ENCODE data around the gene SPATA31C1. TPM values are rescaled to one million over a fixed set of nuclear protein-coding genes. Genes with fewer than 3 reads are reported as not detected.

The SPATA31C1 gene
- total RNA-seq, 1 experiment from 2014 or later, result 0.15 TPM

DNA sequence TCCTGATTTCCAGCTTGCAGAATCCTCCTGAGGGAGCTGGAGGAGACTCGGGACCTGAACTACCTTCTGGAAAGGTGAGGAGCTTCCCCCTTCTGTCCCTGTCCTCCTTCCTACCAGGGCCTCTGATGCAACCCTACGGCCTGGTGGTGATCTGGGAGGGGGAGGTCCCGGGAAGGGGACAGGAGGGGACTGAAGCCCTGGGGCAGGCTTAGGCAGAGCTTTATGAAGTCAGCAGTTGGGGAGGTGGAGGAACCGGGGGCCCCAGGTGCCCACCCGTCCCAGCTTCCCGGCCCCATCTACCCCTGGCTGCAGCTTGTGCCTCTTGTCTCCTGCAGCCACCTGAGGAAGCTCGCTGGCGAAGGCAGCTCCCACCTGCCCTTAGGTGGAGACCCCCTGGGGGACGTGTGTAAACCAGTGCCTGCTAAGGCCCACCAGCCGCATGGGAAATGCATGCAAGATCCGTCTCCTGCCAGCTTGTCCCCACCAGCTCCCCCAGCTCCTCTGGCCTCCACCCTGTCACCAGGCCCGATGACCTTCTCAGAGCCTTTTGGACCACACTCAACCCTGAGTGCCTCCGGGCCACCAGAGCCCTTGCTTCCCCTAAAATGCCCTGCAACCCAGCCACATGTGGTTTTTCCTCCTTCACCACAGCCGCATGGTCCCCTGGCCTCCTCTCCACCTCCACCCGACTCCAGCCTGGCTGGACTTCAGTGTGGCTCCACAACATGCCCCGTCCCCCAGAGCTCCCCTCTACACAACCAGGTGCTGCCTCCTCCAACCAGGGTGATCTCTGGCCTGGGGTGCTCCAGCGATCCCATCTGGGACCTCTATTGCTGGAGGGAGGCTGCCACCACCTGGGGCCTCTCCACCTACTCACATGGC, 32.9 kb upstream of the SPATA31C1 start:
- no peaks in the 10 kb centered on the region for H4K20me1 ChIP-seq (ENCODE audit: control insufficient read depth, insufficient read depth, insufficient read length)
- peaks cover 3% of the 10 kb centered on the region; the same call in 1 of the 2 replicates for H3K4me1 ChIP-seq (ENCODE audit: insufficient read depth, low read length)
- no peak overlapping the region; a peak in 1 of 7 replicates for H3K27ac Mint-ChIP-seq
- H3K56ac ChIP-seq (ENCODE audit: insufficient read length, low read depth, low read length), result no peak overlapping the region
- H2AK5ac ChIP-seq (ENCODE audit: insufficient read length, low read length), result no peak overlapping the region
- no peak overlapping the region for H2AFZ ChIP-seq (ENCODE audit: low read length)
- no peak overlapping the region for H2BK15ac ChIP-seq (ENCODE audit: low read depth, low read length)
- H4K5ac ChIP-seq (ENCODE audit: insufficient read length, low read depth, low read length), result no peak overlapping the region
- H3K4me3 Mint-ChIP-seq, result no peak overlapping the region
- H3T11ph ChIP-seq (ENCODE audit: low read length), result no peak overlapping the region
- no peak overlapping the region for H3K27ac ChIP-seq (ENCODE audit: insufficient read length, low read depth, low read length)
- no peak overlapping the region for H3K4ac ChIP-seq (ENCODE audit: low read depth, low read length)
- H3K27me3 ChIP-seq (ENCODE audit: insufficient read depth, low read length), result no peaks in the 10 kb centered on the region
- H3K79me2 ChIP-seq (ENCODE audit: insufficient read depth, low read length), result no peaks in the 10 kb centered on the region
- H3K9me3 Mint-ChIP-seq, result peaks cover 0 to 2% of the 10 kb centered on the region in 2 experiments; a peak in 1 of 5 replicates
- H3K23ac ChIP-seq (ENCODE audit: insufficient read length, low read depth, low read length), result no peak overlapping the region
- H3K14ac ChIP-seq (ENCODE audit: insufficient read depth, low read length), result no peak overlapping the region
- no peak overlapping the region for H3K18ac ChIP-seq (ENCODE audit: insufficient read length, low read depth, low read length)
- H3K4me2 ChIP-seq (ENCODE audit: insufficient read depth, insufficient read length, low read length), result no peak overlapping the region
- no peak overlapping the region for H4K91ac ChIP-seq (ENCODE audit: insufficient read length, low read depth, low read length)
- H3K9me3 ChIP-seq (ENCODE audit: control insufficient read depth, low read depth, low read length), result no peaks in the 10 kb centered on the region
- no peak overlapping the region for H4K8ac ChIP-seq (replicated peaks; ENCODE audit: insufficient read length, low read depth, low read length)
- H3K36me3 Mint-ChIP-seq (ENCODE audit: insufficient read depth in 1 of 3, low read depth in 3 of 3), result no peaks in the 10 kb centered on the region; a peak in 1 of 7 replicates
- H3K9ac ChIP-seq (ENCODE audit: extremely low read depth, insufficient read length, low read length), result no peak overlapping the region
- no peak overlapping the region for H2BK20ac ChIP-seq (ENCODE audit: low read depth, low read length, poor library complexity, severe bottlenecking)
- peaks cover 15 to 20% of the 10 kb centered on the region in 2 experiments for H3K4me1 Mint-ChIP-seq
- no CpG with 5 or more reads among the region's 17 CpGs for WGBS (ENCODE audit: extremely low coverage, insufficient read length, low lambda C conversion rate)
- H2BK5ac ChIP-seq (ENCODE audit: insufficient read length, low read length), result no peak overlapping the region
- DNase-seq, result no peak
- H3K23me2 ChIP-seq (ENCODE audit: insufficient read length, low read depth, low read length, poor library complexity, severe bottlenecking), result no peaks in the 10 kb centered on the region
- no peak overlapping the region for H2BK120ac ChIP-seq (ENCODE audit: low read depth, low read length, poor library complexity, severe bottlenecking)
- no peak overlapping the region for H2BK12ac ChIP-seq (ENCODE audit: insufficient read length, low read depth, low read length)
- TF ChIP-seq, protein P1, sequence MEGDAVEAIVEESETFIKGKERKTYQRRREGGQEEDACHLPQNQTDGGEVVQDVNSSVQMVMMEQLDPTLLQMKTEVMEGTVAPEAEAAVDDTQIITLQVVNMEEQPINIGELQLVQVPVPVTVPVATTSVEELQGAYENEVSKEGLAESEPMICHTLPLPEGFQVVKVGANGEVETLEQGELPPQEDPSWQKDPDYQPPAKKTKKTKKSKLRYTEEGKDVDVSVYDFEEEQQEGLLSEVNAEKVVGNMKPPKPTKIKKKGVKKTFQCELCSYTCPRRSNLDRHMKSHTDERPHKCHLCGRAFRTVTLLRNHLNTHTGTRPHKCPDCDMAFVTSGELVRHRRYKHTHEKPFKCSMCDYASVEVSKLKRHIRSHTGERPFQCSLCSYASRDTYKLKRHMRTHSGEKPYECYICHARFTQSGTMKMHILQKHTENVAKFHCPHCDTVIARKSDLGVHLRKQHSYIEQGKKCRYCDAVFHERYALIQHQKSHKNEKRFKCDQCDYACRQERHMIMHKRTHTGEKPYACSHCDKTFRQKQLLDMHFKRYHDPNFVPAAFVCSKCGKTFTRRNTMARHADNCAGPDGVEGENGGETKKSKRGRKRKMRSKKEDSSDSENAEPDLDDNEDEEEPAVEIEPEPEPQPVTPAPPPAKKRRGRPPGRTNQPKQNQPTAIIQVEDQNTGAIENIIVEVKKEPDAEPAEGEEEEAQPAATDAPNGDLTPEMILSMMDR (conservative IDR thresholded peaks at IDR 0.05), result no peak
- H3K79me1 ChIP-seq (ENCODE audit: insufficient read depth, low read depth, low read length, poor library complexity, severe bottlenecking), result no peaks in the 10 kb centered on the region
- H3K27me3 Mint-ChIP-seq (ENCODE audit: low read depth), result peaks cover 9% of the 10 kb centered on the region

Measured in H9 (cell line).